ENCODE measurements around the gene DNAJB12. TPM values are rescaled to one million over a fixed set of nuclear protein-coding genes. Genes with fewer than 3 reads are reported as not detected.
"Not testable (repeated sequence)": the region's sequence is repeated elsewhere in the genome, so short reads cannot be mapped to it uniquely, and the experiment has no call there.

The DNAJB12 gene
- polyA plus RNA-seq (2013, experiment 1 of 2) = 16.4 TPM
- polyA plus RNA-seq (2013, experiment 2 of 2) = 14.6 TPM

GRCh38 chr10:72354356-72355213 lies at the start of gene DNAJB12:
TSS of gene DNAJB12 (minus strand) at chr10:72354919. CDS start at chr10:72354897, 22 bp downstream.
- 0% methylated on average over 49 to 65 of the region's 74 CpGs for WGBS, 2 experiments (ENCODE audit: insufficient coverage in 2 of 2)
- peaks cover 11% of the 10 kb centered on the region for H3K36me3 ChIP-seq (ENCODE audit: control insufficient read depth, insufficient read depth, low read length)
- H3K4me1 ChIP-seq (ENCODE audit: control insufficient read depth, insufficient read depth, low read length, poor library complexity, severe bottlenecking) = peaks cover 15% of the 10 kb centered on the region
- H3K9me3 ChIP-seq (ENCODE audit: control insufficient read depth, low read length) = no peaks in the 10 kb centered on the region
- H3K27ac ChIP-seq (ENCODE audit: low read depth, low read length, severe bottlenecking) = peak within 1 kb of the TSS; percentile 97
- peak within 1 kb of the TSS; percentile 95 for H3K4me3 ChIP-seq (ENCODE audit: extremely low read depth, insufficient read depth, low read length, poor library complexity, severe bottlenecking)

GRCh38 chr10:72395581-72395980 lies 40.9 kb upstream of the DNAJB12 start:
- H3K4me1 ChIP-seq (ENCODE audit: control insufficient read depth, insufficient read depth, low read length, poor library complexity, severe bottlenecking); H3K27ac ChIP-seq (ENCODE audit: low read depth, low read length, severe bottlenecking); H3K36me3 ChIP-seq (ENCODE audit: control insufficient read depth, insufficient read depth, low read length); H3K4me3 ChIP-seq (ENCODE audit: extremely low read depth, insufficient read depth, low read length, poor library complexity, severe bottlenecking); H3K9me3 ChIP-seq (ENCODE audit: control insufficient read depth, low read length): not testable (repeated sequence)
- 81 to 86% methylated on average over 3 of the region's 3 CpGs for WGBS, 2 experiments (ENCODE audit: insufficient coverage in 2 of 2)

- WGBS, 2 experiments (ENCODE audit: insufficient coverage in 2 of 2) = 70 to 100% methylated on average over 1 of the region's 1 CpG
- H3K9me3 ChIP-seq (ENCODE audit: control insufficient read depth, low read length) = no peaks in the 10 kb centered on the region
- H3K27ac ChIP-seq (ENCODE audit: low read depth, low read length, severe bottlenecking) = no peak overlapping the region
Measured at GRCh38 chr10:72392571-72392970, 37.9 kb upstream of the DNAJB12 start.

GRCh38 chr10:72390764-72391163 lies 36.0 kb upstream of the DNAJB12 start:
- no peaks in the 10 kb centered on the region for H3K9me3 ChIP-seq (ENCODE audit: control insufficient read depth, low read length)
- no peaks in the 10 kb centered on the region for H3K4me1 ChIP-seq (ENCODE audit: control insufficient read depth, insufficient read depth, low read length, poor library complexity, severe bottlenecking)
- WGBS, 2 experiments (ENCODE audit: insufficient coverage in 2 of 2) = 90 to 100% methylated on average over 1 to 2 of the region's 2 CpGs
- no peak overlapping the region for H3K4me3 ChIP-seq (ENCODE audit: extremely low read depth, insufficient read depth, low read length, poor library complexity, severe bottlenecking)
- H3K27ac ChIP-seq (ENCODE audit: low read depth, low read length, severe bottlenecking) = no peak overlapping the region
- peaks cover 6% of the 10 kb centered on the region for H3K36me3 ChIP-seq (ENCODE audit: control insufficient read depth, insufficient read depth, low read length)

More at GRCh38 chr10:72392571-72392970, 37.9 kb upstream of the DNAJB12 start:
- no peak overlapping the region for H3K4me3 ChIP-seq (ENCODE audit: extremely low read depth, insufficient read depth, low read length, poor library complexity, severe bottlenecking)
- H3K4me1 ChIP-seq (ENCODE audit: control insufficient read depth, insufficient read depth, low read length, poor library complexity, severe bottlenecking) = no peaks in the 10 kb centered on the region
- peaks cover 6% of the 10 kb centered on the region for H3K36me3 ChIP-seq (ENCODE audit: control insufficient read depth, insufficient read depth, low read length)

GRCh38 chr10:72389716-72390115 lies 35.0 kb upstream of the DNAJB12 start:
- Histone ChIP-seq H3K27ac (ENCODE audit: low read depth, low read length, severe bottlenecking) (no peak overlapping the region), H3K9me3 (ENCODE audit: control insufficient read depth, low read length) (no peaks in the 10 kb centered on the region), H3K4me1 (ENCODE audit: control insufficient read depth, insufficient read depth, low read length, poor library complexity, severe bottlenecking) (no peaks in the 10 kb centered on the region), H3K4me3 (ENCODE audit: extremely low read depth, insufficient read depth, low read length, poor library complexity, severe bottlenecking) (no peak overlapping the region), H3K36me3 (ENCODE audit: control insufficient read depth, insufficient read depth, low read length) (peaks cover 6% of the 10 kb centered on the region)
- WGBS, 2 experiments (ENCODE audit: insufficient coverage in 2 of 2) = 95 to 100% methylated on average over 5 of the region's 5 CpGs

- no peak overlapping the region for H3K27ac ChIP-seq (ENCODE audit: low read depth, low read length, severe bottlenecking)
- no peak overlapping the region for H3K4me3 ChIP-seq (ENCODE audit: extremely low read depth, insufficient read depth, low read length, poor library complexity, severe bottlenecking)
- peaks cover 6% of the 10 kb centered on the region for H3K36me3 ChIP-seq (ENCODE audit: control insufficient read depth, insufficient read depth, low read length)
- WGBS, 2 experiments (ENCODE audit: insufficient coverage in 2 of 2) = 100% methylated on average over 1 of the region's 1 CpG; no CpG with 5 or more reads in 1 of the 2 experiments
- no peaks in the 10 kb centered on the region for H3K4me1 ChIP-seq (ENCODE audit: control insufficient read depth, insufficient read depth, low read length, poor library complexity, severe bottlenecking)
- no peaks in the 10 kb centered on the region for H3K9me3 ChIP-seq (ENCODE audit: control insufficient read depth, low read length)
Measured at GRCh38 chr10:72389014-72389413, 34.3 kb upstream of the DNAJB12 start.

- Histone ChIP-seq H3K36me3 (ENCODE audit: control insufficient read depth, insufficient read depth, low read length) (peaks cover 6% of the 10 kb centered on the region), H3K9me3 (ENCODE audit: control insufficient read depth, low read length) (no peaks in the 10 kb centered on the region), H3K27ac (ENCODE audit: low read depth, low read length, severe bottlenecking) (no peak overlapping the region), H3K4me1 (ENCODE audit: control insufficient read depth, insufficient read depth, low read length, poor library complexity, severe bottlenecking) (no peaks in the 10 kb centered on the region), H3K4me3 (ENCODE audit: extremely low read depth, insufficient read depth, low read length, poor library complexity, severe bottlenecking) (no peak overlapping the region)
- 100% methylated on average over 2 of the region's 5 CpGs for WGBS, 2 experiments (ENCODE audit: insufficient coverage in 2 of 2)
Measured at GRCh38 chr10:72388062-72388461, 33.3 kb upstream of the DNAJB12 start.

- no CpG with 5 or more reads among the region's 3 CpGs for WGBS, 2 experiments (ENCODE audit: insufficient coverage in 2 of 2)
Measured at GRCh38 chr10:72386916-72387586, 32.3 kb upstream of the DNAJB12 start.

GRCh38 chr10:72385724-72386123 lies 31.0 kb upstream of the DNAJB12 start:
- Histone ChIP-seq H3K27ac (ENCODE audit: low read depth, low read length, severe bottlenecking) (no peak overlapping the region), H3K4me3 (ENCODE audit: extremely low read depth, insufficient read depth, low read length, poor library complexity, severe bottlenecking) (no peak overlapping the region), H3K9me3 (ENCODE audit: control insufficient read depth, low read length) (no peaks in the 10 kb centered on the region), H3K36me3 (ENCODE audit: control insufficient read depth, insufficient read depth, low read length) (no peaks in the 10 kb centered on the region), H3K4me1 (ENCODE audit: control insufficient read depth, insufficient read depth, low read length, poor library complexity, severe bottlenecking) (no peaks in the 10 kb centered on the region)
- WGBS, 2 experiments (ENCODE audit: insufficient coverage in 2 of 2) = 75% methylated on average over 3 of the region's 4 CpGs; no CpG with 5 or more reads in 1 of the 2 experiments

More at GRCh38 chr10:72386916-72387586, 32.3 kb upstream of the DNAJB12 start:
- H3K9me3 ChIP-seq (ENCODE audit: control insufficient read depth, low read length) = no peaks in the 10 kb centered on the region
- H3K27ac ChIP-seq (ENCODE audit: low read depth, low read length, severe bottlenecking) = no peak overlapping the region
- no peak overlapping the region for H3K4me3 ChIP-seq (ENCODE audit: extremely low read depth, insufficient read depth, low read length, poor library complexity, severe bottlenecking)
- H3K36me3 ChIP-seq (ENCODE audit: control insufficient read depth, insufficient read depth, low read length) = no peaks in the 10 kb centered on the region
- H3K4me1 ChIP-seq (ENCODE audit: control insufficient read depth, insufficient read depth, low read length, poor library complexity, severe bottlenecking) = no peaks in the 10 kb centered on the region

GRCh38 chr10:72384982-72385381 lies 30.3 kb upstream of the DNAJB12 start:
- not testable (repeated sequence) for H3K9me3 ChIP-seq (ENCODE audit: control insufficient read depth, low read length); H3K4me3 ChIP-seq (ENCODE audit: extremely low read depth, insufficient read depth, low read length, poor library complexity, severe bottlenecking); H3K36me3 ChIP-seq (ENCODE audit: control insufficient read depth, insufficient read depth, low read length); H3K27ac ChIP-seq (ENCODE audit: low read depth, low read length, severe bottlenecking); H3K4me1 ChIP-seq (ENCODE audit: control insufficient read depth, insufficient read depth, low read length, poor library complexity, severe bottlenecking)
- 91 to 95% methylated on average over 6 of the region's 7 CpGs for WGBS, 2 experiments (ENCODE audit: insufficient coverage in 2 of 2)
